Midbrain (tissue), 1 donor: ENCODE data around the gene ERBIN.
"Not testable (repeated sequence)": the region's sequence is repeated elsewhere in the genome, so short reads cannot be mapped to it uniquely, and the experiment has no call there.

ENCODE experiments used
- DNase-seq: peaks from one replicate; lab custom pipeline; 2025; lab: John Stamatoyannopoulos, UW

The ERBIN gene, protein sequence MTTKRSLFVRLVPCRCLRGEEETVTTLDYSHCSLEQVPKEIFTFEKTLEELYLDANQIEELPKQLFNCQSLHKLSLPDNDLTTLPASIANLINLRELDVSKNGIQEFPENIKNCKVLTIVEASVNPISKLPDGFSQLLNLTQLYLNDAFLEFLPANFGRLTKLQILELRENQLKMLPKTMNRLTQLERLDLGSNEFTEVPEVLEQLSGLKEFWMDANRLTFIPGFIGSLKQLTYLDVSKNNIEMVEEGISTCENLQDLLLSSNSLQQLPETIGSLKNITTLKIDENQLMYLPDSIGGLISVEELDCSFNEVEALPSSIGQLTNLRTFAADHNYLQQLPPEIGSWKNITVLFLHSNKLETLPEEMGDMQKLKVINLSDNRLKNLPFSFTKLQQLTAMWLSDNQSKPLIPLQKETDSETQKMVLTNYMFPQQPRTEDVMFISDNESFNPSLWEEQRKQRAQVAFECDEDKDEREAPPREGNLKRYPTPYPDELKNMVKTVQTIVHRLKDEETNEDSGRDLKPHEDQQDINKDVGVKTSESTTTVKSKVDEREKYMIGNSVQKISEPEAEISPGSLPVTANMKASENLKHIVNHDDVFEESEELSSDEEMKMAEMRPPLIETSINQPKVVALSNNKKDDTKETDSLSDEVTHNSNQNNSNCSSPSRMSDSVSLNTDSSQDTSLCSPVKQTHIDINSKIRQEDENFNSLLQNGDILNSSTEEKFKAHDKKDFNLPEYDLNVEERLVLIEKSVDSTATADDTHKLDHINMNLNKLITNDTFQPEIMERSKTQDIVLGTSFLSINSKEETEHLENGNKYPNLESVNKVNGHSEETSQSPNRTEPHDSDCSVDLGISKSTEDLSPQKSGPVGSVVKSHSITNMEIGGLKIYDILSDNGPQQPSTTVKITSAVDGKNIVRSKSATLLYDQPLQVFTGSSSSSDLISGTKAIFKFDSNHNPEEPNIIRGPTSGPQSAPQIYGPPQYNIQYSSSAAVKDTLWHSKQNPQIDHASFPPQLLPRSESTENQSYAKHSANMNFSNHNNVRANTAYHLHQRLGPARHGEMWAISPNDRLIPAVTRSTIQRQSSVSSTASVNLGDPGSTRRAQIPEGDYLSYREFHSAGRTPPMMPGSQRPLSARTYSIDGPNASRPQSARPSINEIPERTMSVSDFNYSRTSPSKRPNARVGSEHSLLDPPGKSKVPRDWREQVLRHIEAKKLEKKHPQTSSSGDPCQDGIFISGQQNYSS (N-terminal part only)

GRCh38 chr5:65926276-65926783 is at the start of gene ERBIN:
ERBIN (plus strand) TSS chr5:65926575; CDS start chr5:65992719, 66,144 bp downstream.
- DNase-seq: peak; percentile 79

DNA sequence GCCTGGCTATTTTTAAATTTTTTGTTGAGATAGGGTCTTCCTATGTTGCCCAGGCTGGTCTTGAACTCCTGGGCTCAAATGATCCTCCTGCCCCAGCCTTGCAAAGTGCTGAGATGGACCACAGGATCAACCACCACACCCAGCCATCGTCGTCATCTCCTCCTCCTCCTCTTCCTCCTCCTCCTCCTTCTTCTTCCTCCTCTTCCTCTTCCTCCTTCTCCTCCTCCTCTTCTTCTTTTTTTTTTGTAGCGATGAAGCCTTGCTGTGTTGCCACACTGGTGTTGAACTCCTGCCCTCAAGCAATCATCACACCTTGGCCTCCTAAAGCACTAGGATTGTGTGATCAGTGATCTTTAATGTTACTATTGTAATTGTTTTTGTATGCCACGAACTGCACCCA is 49.4 kb upstream of the ERBIN start:
- DNase-seq: no peak

- not testable (repeated sequence) for DNase-seq
These were observed 46.6 kb upstream of the ERBIN start for GRCh38 chr5:65879668-65880256.

GRCh38 chr5:65880496-65881072 is 45.8 kb upstream of the ERBIN start:
- no peak for DNase-seq

- DNase-seq: no peak
These were observed 44.1 kb upstream of the ERBIN start for GRCh38 chr5:65882278-65882677.

- DNase-seq: peak; percentile 39
These were observed 42.9 kb upstream of the ERBIN start for GRCh38 chr5:65883461-65883860.

DNA sequence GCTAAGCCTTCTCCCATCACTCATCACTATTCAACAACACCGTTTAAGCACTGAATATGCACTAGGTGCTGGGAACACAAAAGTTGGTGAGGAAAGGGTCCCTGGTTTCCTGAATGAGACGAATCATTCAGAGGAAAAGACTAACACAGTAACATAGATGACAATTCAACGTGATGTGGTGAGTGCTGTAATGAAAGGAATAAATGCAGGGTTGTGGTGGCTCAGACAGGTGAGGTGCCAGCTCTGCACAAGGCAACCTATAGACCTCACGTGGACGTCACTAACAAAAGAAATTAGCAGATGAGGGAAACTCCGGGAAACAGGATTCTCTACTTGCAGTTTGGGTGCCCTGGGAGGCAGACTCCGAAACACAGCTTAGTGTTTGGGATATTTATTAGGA is 40.0 kb upstream of the ERBIN start:
- DNase-seq: no peak

DNA sequence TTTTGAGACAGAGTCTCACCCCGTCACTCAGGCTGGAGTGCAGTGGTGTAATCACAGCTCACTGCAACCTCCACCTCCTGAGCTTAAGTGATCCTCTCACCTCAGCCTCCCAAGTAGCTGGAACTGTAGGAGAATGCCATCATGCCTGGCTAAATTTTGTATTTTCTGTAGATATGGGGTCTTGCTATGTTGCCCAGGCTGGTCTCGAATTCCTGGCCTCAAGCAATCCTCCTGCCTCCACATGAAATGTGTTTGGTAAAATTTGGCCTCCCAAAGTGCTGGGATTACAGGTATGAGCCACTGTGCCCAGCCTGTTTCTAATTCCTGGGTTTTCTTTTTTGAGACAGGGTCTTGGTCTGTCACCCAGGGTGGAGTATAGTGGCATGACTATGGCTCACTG is 34.4 kb upstream of the ERBIN start:
- DNase-seq: not testable (repeated sequence)

GRCh38 chr5:65892801-65893200 is 33.6 kb upstream of the ERBIN start:
- no peak for DNase-seq

DNA sequence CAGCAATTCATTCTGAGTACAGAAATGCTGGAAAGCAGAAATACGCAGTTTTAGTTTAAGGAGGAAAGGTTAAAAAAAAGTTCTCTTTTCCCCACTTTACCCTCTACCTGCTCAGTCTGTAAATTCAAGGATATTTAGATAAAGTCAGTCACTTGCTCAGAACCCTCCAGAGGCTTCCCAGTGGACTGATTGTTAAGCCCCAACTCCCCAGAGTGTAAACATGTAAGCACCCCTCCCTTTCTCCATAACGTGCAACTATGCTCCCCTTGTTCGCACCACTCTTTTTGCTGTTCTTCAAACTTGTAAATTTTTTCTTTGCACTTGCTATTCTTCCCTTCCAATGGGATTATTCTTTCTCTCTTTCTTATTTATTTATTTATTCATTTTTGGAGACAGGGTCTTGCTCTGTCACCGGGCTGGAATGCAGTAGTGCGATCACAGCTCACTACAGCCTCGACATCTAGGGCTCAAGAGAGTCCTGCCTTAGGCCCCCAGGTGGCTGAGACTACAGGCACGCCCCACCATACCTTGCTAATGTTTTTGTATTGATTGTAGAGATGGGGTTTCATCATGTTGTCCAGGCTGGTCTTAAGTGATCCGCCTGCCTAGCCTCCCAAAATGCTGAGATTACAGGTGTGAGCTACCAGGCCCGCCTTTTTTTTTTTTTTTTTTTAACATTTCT is 32.5 kb upstream of the ERBIN start:
- DNase-seq: no peak

GRCh38 chr5:65895891-65896290 is 30.5 kb upstream of the ERBIN start:
- no peak for DNase-seq

GRCh38 chr5:65900746-65901145 is 25.6 kb upstream of the ERBIN start:
- DNase-seq: no peak

- no peak for DNase-seq
These were observed 24.3 kb upstream of the ERBIN start for GRCh38 chr5:65902104-65902503.

DNA sequence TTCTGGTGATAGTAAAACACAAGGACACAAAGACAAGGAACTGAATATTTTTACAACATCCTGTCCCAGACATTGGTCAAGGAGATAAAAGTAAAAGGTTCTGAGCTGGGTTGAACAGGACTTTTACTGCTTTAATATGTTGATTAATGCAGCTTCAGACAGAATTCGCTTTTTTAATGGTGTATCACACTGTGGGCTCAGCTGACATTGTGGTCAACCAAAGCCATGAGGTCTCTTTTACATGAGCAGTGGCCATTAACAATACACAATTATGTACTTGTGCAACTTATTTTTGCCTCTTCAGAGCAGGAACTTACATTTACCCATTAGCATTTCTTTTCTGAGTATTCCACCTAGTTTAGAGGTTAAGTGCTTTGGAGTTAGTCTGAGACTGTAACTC is 22.8 kb upstream of the ERBIN start:
- DNase-seq: no peak

DNA sequence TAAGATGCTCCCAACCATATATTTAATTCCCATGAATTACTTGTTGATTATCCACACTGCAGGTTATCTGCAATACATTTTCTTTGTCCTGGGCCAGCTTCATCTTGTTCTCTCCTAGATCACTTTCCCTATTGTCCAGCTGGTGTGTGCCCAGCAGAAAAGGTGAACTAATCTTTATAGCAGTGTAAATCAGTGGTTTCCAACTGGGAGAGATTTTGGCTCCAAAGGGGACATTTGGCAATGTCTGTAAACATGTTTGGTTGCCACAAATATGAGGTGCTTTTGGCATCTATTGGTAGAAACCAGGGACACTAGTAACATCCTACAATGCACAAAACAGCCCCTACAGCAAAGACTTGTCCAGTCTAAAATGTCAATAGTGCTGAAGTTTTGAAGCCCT is 20.1 kb upstream of the ERBIN start:
- DNase-seq: no peak

DNA sequence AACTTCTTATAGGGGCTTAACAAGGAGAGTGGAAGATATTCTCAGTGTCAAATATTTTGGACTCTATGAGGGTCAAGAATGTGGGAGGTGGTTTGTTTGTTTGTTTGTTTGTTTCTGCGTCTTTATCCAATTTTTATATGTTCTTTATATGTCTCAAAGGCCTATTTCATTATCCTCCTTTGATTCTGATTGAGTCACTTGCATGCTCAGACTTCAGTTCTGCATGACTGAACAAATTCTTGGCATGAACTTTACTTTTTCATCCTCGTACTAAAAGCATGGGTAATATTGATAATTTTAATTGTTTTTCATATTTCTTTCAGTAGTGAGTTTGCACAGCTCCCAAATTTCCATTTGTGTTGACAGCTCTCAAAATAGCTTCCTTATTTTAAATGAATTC is 19.2 kb upstream of the ERBIN start:
- no peak for DNase-seq

DNA sequence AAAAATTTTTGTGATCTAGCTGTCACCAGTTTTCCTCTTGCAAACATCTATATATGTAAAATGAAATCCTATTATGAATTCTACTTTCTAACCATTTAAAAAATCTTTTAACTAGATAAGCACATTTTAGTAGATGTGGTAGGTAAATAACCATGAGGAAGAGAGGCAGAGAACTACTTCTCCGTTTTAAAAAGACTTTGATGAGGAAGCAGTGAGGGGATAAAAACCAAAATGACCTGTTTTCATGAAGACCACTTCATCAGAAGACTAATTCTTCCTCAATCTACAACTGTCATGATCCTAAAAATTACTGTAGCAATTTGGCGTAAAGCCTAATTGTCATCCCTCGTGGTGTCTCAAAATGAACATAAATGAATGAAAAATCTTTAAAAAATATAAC is 15.7 kb upstream of the ERBIN start:
- no peak for DNase-seq

- DNase-seq: no peak
These were observed 14.1 kb upstream of the ERBIN start for GRCh38 chr5:65912311-65912710.

GRCh38 chr5:65913519-65913918 is 12.9 kb upstream of the ERBIN start:
- DNase-seq: peak; percentile 66

GRCh38 chr5:65914641-65915196 is 11.7 kb upstream of the ERBIN start:
- no peak for DNase-seq
